Right lobe of liver (tissue), 6 donors: Measurements from ENCODE around the gene PCNX2. TPM values are rescaled to one million over a fixed set of nuclear protein-coding genes. Genes with fewer than 3 reads are reported as not detected.

Experiments
- ATAC-seq, 4 donors: fragments of 200-7000 bp; cut with Tn5 transposase; one replicate each; pipeline ENCODE4 v1.9.1; 2020; ENCODE audit warnings: mild to moderate bottlenecking in 4 of 4, moderate library complexity in 4 of 4
- DNase-seq, 3 donors: peaks; one replicate each; pipeline ENCODE4 v3.0.0-alpha.2; 2020
- H3K27ac ChIP-seq, 3 donors: fragments of 200-600 bp; one replicate each; pipeline ENCODE4 v1.8.0; 2022
- H3K27me3 ChIP-seq, 2 donors: fragments of 200-600 bp; one replicate each; pipeline ENCODE4 v1.8.0; 2022
- H3K36me3 ChIP-seq, 4 donors: fragments of 200-600 bp; sonication (generic) in 1 of 4; one replicate each; pipeline versions ENCODE4 v1.5.1 to v1.8.0; 2017 to 2022; ENCODE audit warnings: control low read depth in 1 of 4
- H3K4me1 ChIP-seq, 4 donors: fragments of 200-600 bp; sonication (generic) in 1 of 4; one replicate each; pipeline versions ENCODE4 v1.5.1 to v1.8.0; 2017 to 2022; ENCODE audit warnings: control low read depth in 1 of 4
- H3K4me3 ChIP-seq, 3 donors: fragments of 200-600 bp; one replicate each; pipeline ENCODE4 v1.8.0; 2022
- H3K9me3 ChIP-seq, 4 donors: fragments of 200-600 bp; sonication (generic) in 1 of 4; one replicate each; pipeline versions ENCODE4 v1.5.1 to v1.8.0; 2017 to 2022; ENCODE audit warnings: control low read depth in 1 of 4
- POLR2A ChIP-seq: fragments of 450-650 bp; IDR thresholded peaks from one replicate; pipeline ENCODE4 v1.6.1; 2017; ENCODE audit warnings: antibody characterized with exemption, mild to moderate bottlenecking
- WGBS: methylation state at CpG from one replicate; pipeline ENCODE4 v1.1.6; 2018; ENCODE audit warnings: low coverage, low lambda C conversion rate; ENCODE audit not compliant: insufficient coverage; ENCODE audit errors: missing lambda C conversion rate; 5-methylcytosine and 5-hydroxymethylcytosine counted together
- intact Hi-C, 2 donors: fragments of 100-400 bp; cut with DNase I; formaldehyde crosslinking; loops; one replicate each; pipeline versions ENCODE4 v1.11.2 to v1.14.1; 2022
- total RNA-seq, 6 experiments: library from RNA; depleted of rRNA in 2 of 6; stranded (reverse); fragments of >200 nt in 2 of 6; fragmentation: NEBNext Ultra II Directional in 3 of 6; extraction: Animal tissue kit (Norgen Biotek cat#: 25700) in 3 of 6; gene quantifications; one replicate each; pipeline versions ENCODE4 v1.1.0 to v1.2.4, GENCODE V29; 2016 to 2023
- TF ChIP-seq, protein P1 (sequence below), 4 donors: fragments of 200-600 bp in 3 of 4; fragments of 450-650 bp in 1 of 4; IDR thresholded peaks; one replicate each; pipeline versions ENCODE4 v1.5.1 to v1.8.0; 2016 to 2022; ENCODE audit warnings: antibody characterized with exemption in 4 of 4, mild to moderate bottlenecking in 2 of 4
- donor health status: DM: no; HTN: yes; CAD: no.
- donor health status: DM: no; HTN: no; CAD: no.
- donor health status: DM: no; HTN: no; CAD: no.
- donor health status: DM: no; HTN: yes; CAD: no.
- donor health status: DM: no; HTN: yes; CAD: no.

Gene PCNX2
- total RNA-seq, 6 experiments from 2014 or later = 0.35 to 3.4 (median 0.82) TPM

- 83% methylated on average over 4 of the region's 4 CpGs for WGBS
- H3K9me3 ChIP-seq = no peaks in the 10 kb centered on the region
- no peak overlapping the region for H3K4me3 ChIP-seq
- no peak overlapping the region for H3K27ac ChIP-seq
- no peaks in the 10 kb centered on the region for H3K27me3 ChIP-seq
- DNase-seq (no peak), ATAC-seq (no peak)
- H3K36me3 ChIP-seq = no peaks in the 10 kb centered on the region
- H3K4me1 ChIP-seq = no peaks in the 10 kb centered on the region
- TF ChIP-seq, protein P1, sequence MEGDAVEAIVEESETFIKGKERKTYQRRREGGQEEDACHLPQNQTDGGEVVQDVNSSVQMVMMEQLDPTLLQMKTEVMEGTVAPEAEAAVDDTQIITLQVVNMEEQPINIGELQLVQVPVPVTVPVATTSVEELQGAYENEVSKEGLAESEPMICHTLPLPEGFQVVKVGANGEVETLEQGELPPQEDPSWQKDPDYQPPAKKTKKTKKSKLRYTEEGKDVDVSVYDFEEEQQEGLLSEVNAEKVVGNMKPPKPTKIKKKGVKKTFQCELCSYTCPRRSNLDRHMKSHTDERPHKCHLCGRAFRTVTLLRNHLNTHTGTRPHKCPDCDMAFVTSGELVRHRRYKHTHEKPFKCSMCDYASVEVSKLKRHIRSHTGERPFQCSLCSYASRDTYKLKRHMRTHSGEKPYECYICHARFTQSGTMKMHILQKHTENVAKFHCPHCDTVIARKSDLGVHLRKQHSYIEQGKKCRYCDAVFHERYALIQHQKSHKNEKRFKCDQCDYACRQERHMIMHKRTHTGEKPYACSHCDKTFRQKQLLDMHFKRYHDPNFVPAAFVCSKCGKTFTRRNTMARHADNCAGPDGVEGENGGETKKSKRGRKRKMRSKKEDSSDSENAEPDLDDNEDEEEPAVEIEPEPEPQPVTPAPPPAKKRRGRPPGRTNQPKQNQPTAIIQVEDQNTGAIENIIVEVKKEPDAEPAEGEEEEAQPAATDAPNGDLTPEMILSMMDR (IDR thresholded peaks at IDR 0.05) = no peak
- TF ChIP-seq POLR2A = no peak
- intact Hi-C loops = no loop called here
These were observed 255.0 kb downstream of the PCNX2 start for GRCh38 chr1:233040494-233040893.

GRCh38 chr1:233038581-233038980 lies 256.9 kb downstream of the PCNX2 start:
- H3K36me3 ChIP-seq = no peaks in the 10 kb centered on the region
- no peaks in the 10 kb centered on the region for H3K4me1 ChIP-seq
- no peaks in the 10 kb centered on the region for H3K27me3 ChIP-seq
- no peak overlapping the region for H3K4me3 ChIP-seq
- no peak for DNase-seq
- no peaks in the 10 kb centered on the region for H3K9me3 ChIP-seq
- H3K27ac ChIP-seq = no peak overlapping the region
- ATAC-seq = no peak
- TF ChIP-seq, protein P1 (IDR thresholded peaks at IDR 0.05) = no peak
- TF ChIP-seq POLR2A = no peak
- intact Hi-C loops = no loop called here

DNA sequence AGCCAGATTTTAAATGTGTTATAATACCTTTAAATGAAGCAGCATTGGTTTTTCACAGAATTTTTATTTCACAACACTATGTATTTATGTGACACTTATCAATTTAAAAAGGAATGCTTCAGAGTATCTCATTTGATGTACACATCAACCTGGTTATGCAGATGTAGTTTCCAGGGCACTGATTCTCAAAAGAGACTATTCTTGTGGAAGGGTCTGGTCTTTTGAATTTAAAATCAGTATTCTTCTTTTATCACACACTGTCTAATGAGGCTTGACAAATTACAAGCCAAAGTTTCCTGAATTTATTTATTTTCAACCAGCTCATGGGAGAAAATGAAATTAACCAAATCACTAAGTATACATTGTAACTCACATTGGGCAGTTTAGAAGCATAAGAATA lies 257.7 kb downstream of the PCNX2 start:
- Histone ChIP-seq H3K4me1 (no peaks in the 10 kb centered on the region), H3K36me3 (no peaks in the 10 kb centered on the region), H3K27ac (no peak overlapping the region), H3K27me3 (no peaks in the 10 kb centered on the region), H3K4me3 (no peak overlapping the region), H3K9me3 (no peaks in the 10 kb centered on the region)
- TF ChIP-seq, protein P1 (IDR thresholded peaks at IDR 0.05) = no peak
- no peak for TF ChIP-seq POLR2A
- intact Hi-C loops = no loop called here
- ATAC-seq (no peak), DNase-seq (no peak)

GRCh38 chr1:233034836-233035235 lies 260.7 kb downstream of the PCNX2 start:
- no peak for ATAC-seq
- intact Hi-C loops = no loop called here
- TF ChIP-seq, protein P1 (IDR thresholded peaks at IDR 0.05) = no peak
- TF ChIP-seq POLR2A = no peak
- Histone ChIP-seq H3K36me3 (no peaks in the 10 kb centered on the region), H3K27me3 (no peaks in the 10 kb centered on the region), H3K9me3 (no peaks in the 10 kb centered on the region), H3K4me3 (no peak overlapping the region), H3K27ac (no peak overlapping the region), H3K4me1 (no peaks in the 10 kb centered on the region)
- WGBS = 44% methylated on average over 5 of the region's 5 CpGs
- DNase-seq = no peak

- WGBS = 85% methylated on average over 3 of the region's 3 CpGs
- Histone ChIP-seq H3K4me3 (no peak overlapping the region), H3K27ac (no peak overlapping the region), H3K4me1 (no peaks in the 10 kb centered on the region), H3K36me3 (no peaks in the 10 kb centered on the region), H3K9me3 (no peaks in the 10 kb centered on the region), H3K27me3 (no peaks in the 10 kb centered on the region)
- TF ChIP-seq, protein P1 (IDR thresholded peaks at IDR 0.05) = no peak
- TF ChIP-seq POLR2A = no peak
- intact Hi-C loops = no loop called here
- no peak for ATAC-seq
- DNase-seq = no peak
These were observed 262.2 kb downstream of the PCNX2 start for GRCh38 chr1:233033361-233033760.
